Measurements from ENCODE around the gene ZNHIT2. TPM values are rescaled to one million over a fixed set of nuclear protein-coding genes. Genes with fewer than 3 reads are reported as not detected.
"Not testable (repeated sequence)": the region's sequence is repeated elsewhere in the genome, so short reads cannot be mapped to it uniquely, and the experiment has no call there.

Gene ZNHIT2
- total RNA-seq, 2 experiments from 2014 or later, result 11.5 to 12.7 TPM

GRCh38 chr11:65120831-65121230 lies 3.3 kb upstream of the ZNHIT2 start:
- ATAC-seq (no peak), DNase-seq (no peak)
- no peak for TF ChIP-seq CTCF (IDR thresholded peaks at IDR 0.05)
- Mint-ChIP-seq H3K9me3 (no peaks in the 10 kb centered on the region), H3K36me3 (ENCODE audit: low read depth) (peaks cover 63% of the 10 kb centered on the region), H3K27me3 (no peaks in the 10 kb centered on the region), H3K4me3 (peak overlapping the region; percentile 100), H3K27ac (peak overlapping the region; percentile 99), H3K4me1 (ENCODE audit: low read depth) (peaks cover 48% of the 10 kb centered on the region)
- POLR2A ChIA-PET, result interaction anchor here (1.3 to 16.2 kb wide), 10 partner anchors 8 to 379 kb away, joined by 4 to 294 read pairs (median 8); partner anchors contain the start of genes ARL2, MALAT1, POLA2 and SYVN1
- intact Hi-C loops (cut with micrococcal nuclease), result no loop called here
- CTCF ChIA-PET, result interaction anchor here (0.9 to 2.3 kb wide), 9 partner anchors 9 to 191 kb away, joined by 3 to 29 read pairs (median 6); partner anchors contain the start of genes SYVN1 and TM7SF2

- peaks cover 65% of the 10 kb centered on the region for H3K36me3 Mint-ChIP-seq (ENCODE audit: low read depth)
These were observed 2.1 kb upstream of the ZNHIT2 start for GRCh38 chr11:65119670-65119995.

GRCh38 chr11:65118891-65119669 lies 1.6 kb upstream of the ZNHIT2 start:
- not testable (repeated sequence) for DNase-seq, H3K27me3 Mint-ChIP-seq, ATAC-seq, H3K9me3 Mint-ChIP-seq
- intact Hi-C loops (cut with micrococcal nuclease), result loop anchor here (10.0 kb wide), 1 partner anchor 104 kb away; the partner anchor contains the start of gene ARL2
- Mint-ChIP-seq H3K36me3 (ENCODE audit: low read depth) (peaks cover 62% of the 10 kb centered on the region), H3K4me3 (peak overlapping the region; percentile 36), H3K27ac (peak overlapping the region; percentile 99), H3K4me1 (ENCODE audit: low read depth) (peaks cover 54% of the 10 kb centered on the region)
- ChIA-PET CTCF (interaction anchor here (1.0 to 3.4 kb wide), 6 partner anchors 10 to 275 kb away, joined by 3 to 18 read pairs (median 4); partner anchors contain the start of genes ARL2, CDC42BPG and SYVN1), POLR2A (interaction anchor here (0.7 to 16.2 kb wide), 9 partner anchors 9 to 380 kb away, joined by 3 to 294 read pairs (median 6); partner anchors contain the start of genes MALAT1, SYVN1 and VPS51)

More at GRCh38 chr11:65119670-65119995, 2.1 kb upstream of the ZNHIT2 start:
- ChIA-PET POLR2A (interaction anchor here (0.5 to 16.2 kb wide), 7 partner anchors 10 to 380 kb away, joined by 3 to 294 read pairs (median 6); partner anchors contain the start of genes MALAT1, SYVN1 and VPS51), CTCF (interaction anchor here (1.1 to 3.4 kb wide), 3 partner anchors 12 to 271 kb away, joined by 3 to 17 read pairs (median 4); partner anchors contain the start of gene SYVN1)
- Mint-ChIP-seq H3K27me3 (no peaks in the 10 kb centered on the region), H3K9me3 (no peaks in the 10 kb centered on the region), H3K4me3 (peak overlapping the region; percentile 100), H3K4me1 (ENCODE audit: low read depth) (peaks cover 55% of the 10 kb centered on the region), H3K27ac (peak overlapping the region; percentile 99)
- TF ChIP-seq CTCF (IDR thresholded peaks at IDR 0.05), result no peak
- intact Hi-C loops (cut with micrococcal nuclease), result loop anchor here (10.0 kb wide), 1 partner anchor 105 kb away; the partner anchor contains the start of gene ARL2
- no peak for DNase-seq
- no peak for ATAC-seq

GRCh38 chr11:65118097-65118837 lies 766 bp upstream of the ZNHIT2 start:
- POLR2A ChIA-PET, result interaction anchor here (0.7 to 16.2 kb wide), 18 partner anchors 9 to 381 kb away, joined by 3 to 294 read pairs (median 5); partner anchors contain the start of genes ARL2, BATF2, CDCA5 and MALAT1
- ATAC-seq, result no peak

More at GRCh38 chr11:65118097-65118837, 766 bp upstream of the ZNHIT2 start:
- peak overlapping the region; percentile 87 for H3K4me3 Mint-ChIP-seq
- H3K27ac Mint-ChIP-seq, result peak overlapping the region; percentile 88
- CTCF ChIA-PET, result interaction anchor here (1.0 to 3.4 kb wide), 12 partner anchors 9 to 274 kb away, joined by 3 to 18 read pairs (median 4); partner anchors contain the start of genes ARL2, CDC42BPG and SYVN1
- DNase-seq, result no peak
- intact Hi-C loops (cut with micrococcal nuclease), result loop anchor here (10.0 kb wide), 1 partner anchor 103 kb away; the partner anchor contains the start of gene ARL2
- H3K27me3 Mint-ChIP-seq, result no peaks in the 10 kb centered on the region
- peak; percentile 36 for TF ChIP-seq CTCF (IDR thresholded peaks at IDR 0.05)
- peaks cover 54% of the 10 kb centered on the region for H3K4me1 Mint-ChIP-seq (ENCODE audit: low read depth)
- H3K36me3 Mint-ChIP-seq (ENCODE audit: low read depth), result peaks cover 62% of the 10 kb centered on the region
- H3K9me3 Mint-ChIP-seq, result no peaks in the 10 kb centered on the region
